Left ventricle myocardium inferior (tissue), 1 donor: ENCODE data around the gene IL17RD. TPM values are rescaled to one million over a fixed set of nuclear protein-coding genes. Genes with fewer than 3 reads are reported as not detected.
A peak's percentile ranks its signal among the peaks of the same experiment; 100 is the strongest.

Experiments used
- DNase-seq: peaks from one replicate; pipeline ENCODE4 v3.0.0-alpha.2; 2020
- H3K27ac ChIP-seq: fragments of 200-600 bp; replicated peaks from 2 replicates; pipeline ENCODE4 v1.8.0; 2021
- H3K27me3 ChIP-seq: fragments of 200-600 bp; 2 replicates; pipeline ENCODE4 v1.8.0; 2021; ENCODE audit warnings: low read depth
- H3K36me3 ChIP-seq: fragments of 200-600 bp; 2 replicates; pipeline ENCODE4 v1.8.0; 2021
- H3K4me1 ChIP-seq: fragments of 200-600 bp; 2 replicates; pipeline ENCODE4 v1.8.0; 2021
- H3K4me3 ChIP-seq: fragments of 200-600 bp; 2 replicates; pipeline ENCODE4 v1.8.0; 2021; ENCODE audit warnings: mild to moderate bottlenecking, moderate library complexity
- H3K9me3 ChIP-seq: fragments of 200-600 bp; replicated peaks from 2 replicates; pipeline ENCODE4 v1.8.0; 2021
- CTCF ChIP-seq: fragments of 200-600 bp; IDR thresholded peaks from 2 replicates; pipeline ENCODE4 v1.8.0; 2021; ENCODE audit warnings: antibody characterized with exemption, mild to moderate bottlenecking, borderline replicate concordance
- intact Hi-C: fragments of 100-400 bp; cut with micrococcal nuclease; formaldehyde crosslinking; loops from one replicate; pipeline ENCODE4 v1.11.0; 2022
- long read RNA-seq: library from polyadenylated mRNA; unstranded; transcript quantifications from one replicate; pipeline ENCODE4 v2.0.0, GENCODE V29; 2021
- total RNA-seq: library from RNA; stranded (reverse); fragmentation: NEBNext Ultra II Directional; extraction: Animal tissue kit (Norgen Biotek cat#: 25700); gene quantifications from one replicate; pipeline ENCODE4 v1.2.1, GENCODE V29; 2021
- donor health status: DM: no; HTN: yes; CAD: no; lungs with severe emphysema.

The IL17RD gene
- total RNA-seq, result 9.6 TPM
- long read RNA-seq, full-length matches to known transcripts, result 4 of 5 reads
- long read RNA-seq, partial matches to known transcripts, result 0 of 5 reads
- long read RNA-seq, other reads (novel, unspliced or antisense), result 1 of 5 reads

- H3K4me3 ChIP-seq, result peak within 1 kb of the TSS; percentile 97
- H3K9me3 ChIP-seq, result no peaks in the 10 kb centered on the region
- intact Hi-C loops, result loop anchor here (10.0 kb wide), 1 partner anchor 60 kb away; no protein-coding TSS in a partner anchor
- H3K27me3 ChIP-seq, result peaks cover 3% of the 10 kb centered on the region
- TF ChIP-seq CTCF, result no peak
- peaks cover 58% of the 10 kb centered on the region for H3K4me1 ChIP-seq
- peak within 1 kb of the TSS; percentile 74 for H3K27ac ChIP-seq
- no peaks in the 10 kb centered on the region for H3K36me3 ChIP-seq
- DNase-seq, result peak; percentile 87
Observed at GRCh38 chr3:57164657-57165573, at the start of gene IL17RD. Gene IL17RD (minus strand): TSS chr3:57165353. CDS start chr3:57165286, 67 bp downstream.

GRCh38 chr3:57206423-57206822, 41.3 kb upstream of the IL17RD start:
- Histone ChIP-seq H3K9me3 (no peaks in the 10 kb centered on the region), H3K4me1 (no peaks in the 10 kb centered on the region), H3K27me3 (no peaks in the 10 kb centered on the region), H3K27ac (no peak overlapping the region), H3K36me3 (no peaks in the 10 kb centered on the region), H3K4me3 (no peak overlapping the region)
- TF ChIP-seq CTCF, result no peak
- intact Hi-C loops, result no loop called here
- no peak for DNase-seq

GRCh38 chr3:57199895-57200297, 34.7 kb upstream of the IL17RD start, which contains the start of gene HESX1:
Gene HESX1 (minus strand): TSS chr3:57199978. CDS start chr3:57199918, 60 bp downstream.
- no peak for TF ChIP-seq CTCF
- no peak for DNase-seq
- H3K36me3 ChIP-seq, result no peaks in the 10 kb centered on the region
- H3K9me3 ChIP-seq, result no peaks in the 10 kb centered on the region
- no peaks in the 10 kb centered on the region for H3K4me1 ChIP-seq
- no peak within 1 kb of the TSS for H3K4me3 ChIP-seq
- no peak within 1 kb of the TSS for H3K27ac ChIP-seq
- intact Hi-C loops, result no loop called here
- H3K27me3 ChIP-seq, result peaks cover 14% of the 10 kb centered on the region

- H3K4me1 ChIP-seq, result no peaks in the 10 kb centered on the region
- H3K27ac ChIP-seq, result no peak overlapping the region
- no peak for TF ChIP-seq CTCF
- no peak for DNase-seq
- no peak overlapping the region for H3K4me3 ChIP-seq
- peaks cover 18% of the 10 kb centered on the region for H3K27me3 ChIP-seq
- H3K36me3 ChIP-seq, result no peaks in the 10 kb centered on the region
- no peaks in the 10 kb centered on the region for H3K9me3 ChIP-seq
- intact Hi-C loops, result no loop called here
Observed at GRCh38 chr3:57194641-57195040, 29.5 kb upstream of the IL17RD start.

- H3K36me3 ChIP-seq, result no peaks in the 10 kb centered on the region
- no peak for DNase-seq
- H3K27ac ChIP-seq, result no peak overlapping the region
- intact Hi-C loops, result no loop called here
- H3K4me1 ChIP-seq, result no peaks in the 10 kb centered on the region
- no peak overlapping the region for H3K4me3 ChIP-seq
- no peak for TF ChIP-seq CTCF
- H3K9me3 ChIP-seq, result no peaks in the 10 kb centered on the region
- peaks cover 13% of the 10 kb centered on the region for H3K27me3 ChIP-seq
Observed at GRCh38 chr3:57192028-57192427, 26.9 kb upstream of the IL17RD start.
